ENCODE results near the gene BANP.

DNA sequence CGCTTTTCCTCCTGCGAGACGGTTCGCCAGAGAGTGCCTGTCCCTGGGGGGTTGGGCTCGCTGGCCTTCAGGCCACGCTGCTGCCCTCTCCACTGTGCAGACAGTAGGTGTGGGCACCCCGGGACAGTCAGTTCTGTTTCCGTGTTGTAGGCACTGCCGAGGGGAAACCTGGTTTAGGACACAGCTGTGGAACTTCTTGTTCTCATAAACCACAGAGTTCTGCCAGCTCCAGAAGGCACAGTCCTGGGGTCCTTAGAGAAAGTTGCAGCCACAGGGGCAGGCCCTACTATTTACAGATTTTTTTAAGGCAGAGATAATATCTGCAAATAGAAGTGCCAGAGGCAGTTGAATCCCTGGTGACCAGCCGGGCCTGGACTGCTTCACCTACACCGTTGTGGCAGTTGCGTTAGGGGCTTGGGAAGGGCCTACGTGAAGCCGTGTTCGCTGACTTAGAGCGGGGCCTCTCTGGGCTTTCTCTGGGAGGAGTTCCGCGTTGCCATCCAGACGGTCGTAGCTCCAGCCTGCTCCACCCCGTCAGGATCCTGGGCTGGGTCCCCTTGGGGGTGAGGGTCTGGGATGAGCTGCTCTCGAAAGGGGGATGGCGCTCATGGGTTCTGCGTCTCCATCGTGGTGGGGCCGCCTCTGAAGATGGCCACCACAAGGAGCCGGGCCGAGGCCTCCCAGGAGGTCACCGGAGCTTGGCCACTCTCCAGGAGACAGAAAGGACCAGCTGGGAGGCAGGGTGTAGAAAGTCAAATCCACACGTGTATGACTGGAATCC, 126.3 kb downstream of the BANP start:
- TF ChIP-seq, protein P1, sequence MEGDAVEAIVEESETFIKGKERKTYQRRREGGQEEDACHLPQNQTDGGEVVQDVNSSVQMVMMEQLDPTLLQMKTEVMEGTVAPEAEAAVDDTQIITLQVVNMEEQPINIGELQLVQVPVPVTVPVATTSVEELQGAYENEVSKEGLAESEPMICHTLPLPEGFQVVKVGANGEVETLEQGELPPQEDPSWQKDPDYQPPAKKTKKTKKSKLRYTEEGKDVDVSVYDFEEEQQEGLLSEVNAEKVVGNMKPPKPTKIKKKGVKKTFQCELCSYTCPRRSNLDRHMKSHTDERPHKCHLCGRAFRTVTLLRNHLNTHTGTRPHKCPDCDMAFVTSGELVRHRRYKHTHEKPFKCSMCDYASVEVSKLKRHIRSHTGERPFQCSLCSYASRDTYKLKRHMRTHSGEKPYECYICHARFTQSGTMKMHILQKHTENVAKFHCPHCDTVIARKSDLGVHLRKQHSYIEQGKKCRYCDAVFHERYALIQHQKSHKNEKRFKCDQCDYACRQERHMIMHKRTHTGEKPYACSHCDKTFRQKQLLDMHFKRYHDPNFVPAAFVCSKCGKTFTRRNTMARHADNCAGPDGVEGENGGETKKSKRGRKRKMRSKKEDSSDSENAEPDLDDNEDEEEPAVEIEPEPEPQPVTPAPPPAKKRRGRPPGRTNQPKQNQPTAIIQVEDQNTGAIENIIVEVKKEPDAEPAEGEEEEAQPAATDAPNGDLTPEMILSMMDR (IDR thresholded peaks at IDR 0.05): no peak
- TF ChIP-seq POLR2A (IDR thresholded peaks at IDR 0.05): no peak
- no peak for TF ChIP-seq POLR2AphosphoS5 (IDR thresholded peaks at IDR 0.05; ENCODE audit: insufficient read depth in 1 of 2, low read depth in 1 of 2)
